ENCODE results near the gene RASSF6. TPM values are rescaled to one million over a fixed set of nuclear protein-coding genes. Genes with fewer than 3 reads are reported as not detected.
A peak's percentile ranks its signal among the peaks of the same experiment; 100 is the strongest.
"Not testable (repeated sequence)": the region's sequence is repeated elsewhere in the genome, so short reads cannot be mapped to it uniquely, and the experiment has no call there.

Gene RASSF6
- total RNA-seq, 4 donors from 2014 or later: 6.0 to 15.6 (median 13.5) TPM

DNA sequence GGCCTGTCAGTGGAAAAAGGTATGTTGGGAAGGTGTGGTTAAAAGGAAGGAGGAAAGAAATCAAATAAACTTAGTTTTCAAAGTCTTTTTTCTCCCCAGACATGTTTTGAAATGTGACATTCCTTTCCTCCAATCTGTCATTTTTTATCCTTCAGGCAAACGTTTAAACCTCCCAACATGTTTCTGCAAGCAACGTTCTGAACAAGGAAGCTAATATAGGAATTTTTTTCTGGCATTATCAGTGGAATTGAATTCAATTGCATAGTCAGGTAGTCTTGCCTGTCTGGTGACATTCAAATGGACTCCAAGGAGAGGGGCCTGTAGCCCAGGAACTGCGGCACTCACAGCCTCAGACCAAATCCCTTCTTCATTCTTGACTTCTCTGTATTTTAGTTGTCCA is 30.0 kb upstream of the RASSF6 start:
- Histone ChIP-seq H3K4me1 (peaks cover 11% of the 10 kb centered on the region), H3K27ac (peak overlapping the region; percentile 68), H3K4me3 (no peak overlapping the region), H3K27me3 (no peaks in the 10 kb centered on the region), H3K36me3 (no peaks in the 10 kb centered on the region), H3K9me3 (no peaks in the 10 kb centered on the region)
- no peak for TF ChIP-seq POLR2AphosphoS5 (IDR thresholded peaks at IDR 0.05)
- TF ChIP-seq POLR2A (IDR thresholded peaks at IDR 0.05): no peak
- no peak for TF ChIP-seq EP300 (IDR thresholded peaks at IDR 0.05)
- TF ChIP-seq, protein P1, sequence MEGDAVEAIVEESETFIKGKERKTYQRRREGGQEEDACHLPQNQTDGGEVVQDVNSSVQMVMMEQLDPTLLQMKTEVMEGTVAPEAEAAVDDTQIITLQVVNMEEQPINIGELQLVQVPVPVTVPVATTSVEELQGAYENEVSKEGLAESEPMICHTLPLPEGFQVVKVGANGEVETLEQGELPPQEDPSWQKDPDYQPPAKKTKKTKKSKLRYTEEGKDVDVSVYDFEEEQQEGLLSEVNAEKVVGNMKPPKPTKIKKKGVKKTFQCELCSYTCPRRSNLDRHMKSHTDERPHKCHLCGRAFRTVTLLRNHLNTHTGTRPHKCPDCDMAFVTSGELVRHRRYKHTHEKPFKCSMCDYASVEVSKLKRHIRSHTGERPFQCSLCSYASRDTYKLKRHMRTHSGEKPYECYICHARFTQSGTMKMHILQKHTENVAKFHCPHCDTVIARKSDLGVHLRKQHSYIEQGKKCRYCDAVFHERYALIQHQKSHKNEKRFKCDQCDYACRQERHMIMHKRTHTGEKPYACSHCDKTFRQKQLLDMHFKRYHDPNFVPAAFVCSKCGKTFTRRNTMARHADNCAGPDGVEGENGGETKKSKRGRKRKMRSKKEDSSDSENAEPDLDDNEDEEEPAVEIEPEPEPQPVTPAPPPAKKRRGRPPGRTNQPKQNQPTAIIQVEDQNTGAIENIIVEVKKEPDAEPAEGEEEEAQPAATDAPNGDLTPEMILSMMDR (IDR thresholded peaks at IDR 0.05): no peak
- DNase-seq (ENCODE audit: low spot score in 2 of 2): no peak
- 39% methylated on average over 3 of the region's 3 CpGs for WGBS

DNA sequence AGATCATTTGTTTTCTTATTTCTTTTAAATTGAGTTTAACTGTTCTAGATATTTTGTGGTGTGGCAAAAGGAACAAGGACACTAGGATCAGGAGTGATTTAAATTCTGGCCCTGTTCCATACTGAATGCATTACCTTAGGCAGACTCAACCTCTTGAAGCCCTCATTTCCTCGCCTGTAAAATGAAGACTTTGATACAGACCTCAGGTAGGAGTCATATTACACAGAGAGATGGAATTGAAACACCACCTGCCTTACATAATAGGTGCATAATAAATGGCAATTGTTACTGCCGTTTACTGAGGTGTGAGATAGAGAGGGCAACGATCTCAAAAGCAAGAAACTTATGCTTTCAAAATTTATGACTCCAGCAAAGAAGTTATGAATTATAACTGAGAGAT is 28.2 kb upstream of the RASSF6 start:
- Histone ChIP-seq H3K4me1 (peaks cover 11% of the 10 kb centered on the region), H3K27ac (no peak overlapping the region), H3K4me3 (no peak overlapping the region), H3K27me3 (no peaks in the 10 kb centered on the region), H3K36me3 (no peaks in the 10 kb centered on the region), H3K9me3 (no peaks in the 10 kb centered on the region)
- no peak for DNase-seq (ENCODE audit: low spot score in 2 of 2)
- TF ChIP-seq POLR2A (IDR thresholded peaks at IDR 0.05) (no peak), POLR2AphosphoS5 (IDR thresholded peaks at IDR 0.05) (no peak), EP300 (IDR thresholded peaks at IDR 0.05) (no peak)
- TF ChIP-seq, protein P1 (IDR thresholded peaks at IDR 0.05): no peak
- 73% methylated on average over 3 of the region's 3 CpGs for WGBS

DNA sequence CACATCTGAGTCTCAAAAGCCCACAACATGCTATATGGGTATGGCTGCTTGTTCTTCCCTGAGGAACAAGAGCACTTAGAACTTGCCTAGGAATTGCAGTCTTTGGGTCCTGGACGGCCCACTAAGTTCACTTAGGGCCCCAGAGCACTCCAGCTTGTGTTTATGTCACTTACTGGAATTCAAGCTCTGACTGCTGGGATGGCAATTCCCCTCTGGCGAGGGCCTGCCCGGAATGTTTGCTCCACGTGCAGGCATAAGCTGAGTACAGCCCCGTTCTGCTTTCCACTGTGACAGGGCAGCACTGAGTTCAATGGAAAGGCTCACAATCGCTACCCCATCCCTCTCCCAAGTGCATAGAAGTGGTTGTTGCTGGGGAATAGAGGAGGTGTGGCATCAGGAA is 25.9 kb upstream of the RASSF6 start:
- 79% methylated on average over 2 of the region's 6 CpGs for WGBS

DNA sequence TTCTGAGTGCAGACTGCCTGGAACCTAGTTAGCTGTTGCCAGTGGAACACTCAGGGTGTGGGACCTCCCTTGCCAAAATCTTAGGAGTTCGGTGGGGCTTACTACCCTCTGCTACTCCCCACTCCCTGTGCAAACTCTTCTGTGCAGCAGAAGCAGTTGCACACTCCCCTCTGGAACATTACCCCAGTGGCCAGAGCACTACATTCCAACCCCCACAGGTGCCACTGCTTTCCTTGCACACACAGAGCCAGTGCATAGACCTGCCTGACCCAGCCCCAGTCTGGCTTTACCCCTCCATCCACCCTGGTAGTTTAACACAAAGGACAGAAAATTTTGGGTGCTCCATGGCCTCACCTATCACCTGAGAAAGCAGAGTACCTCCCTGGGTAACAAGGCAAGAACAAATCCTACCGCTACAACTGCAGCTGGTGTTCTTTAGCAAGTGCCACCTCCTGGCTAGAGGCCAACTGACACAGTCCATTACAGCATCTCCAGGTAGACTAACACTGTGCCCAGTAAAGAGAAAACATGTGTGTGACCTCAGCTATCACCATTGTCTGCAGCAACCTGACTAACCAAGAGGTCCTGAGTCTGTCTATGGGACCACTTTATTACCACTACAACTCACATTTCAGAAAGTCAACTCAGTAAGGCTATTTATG is 11.5 kb upstream of the RASSF6 start:
- TF ChIP-seq EP300 (IDR thresholded peaks at IDR 0.05) (no peak), POLR2A (IDR thresholded peaks at IDR 0.05) (no peak), POLR2AphosphoS5 (IDR thresholded peaks at IDR 0.05) (no peak)
- TF ChIP-seq, protein P1 (IDR thresholded peaks at IDR 0.05): no peak
- DNase-seq (ENCODE audit: low spot score in 2 of 2): no peak
- Histone ChIP-seq H3K36me3 (no peaks in the 10 kb centered on the region), H3K4me1 (no peaks in the 10 kb centered on the region), H3K9me3 (no peaks in the 10 kb centered on the region), H3K27ac (no peak overlapping the region), H3K27me3 (peaks cover 3% of the 10 kb centered on the region), H3K4me3 (no peak overlapping the region)
- WGBS: no CpG with 5 or more reads among the region's 2 CpGs

More for the DNA sequence above, 25.9 kb upstream of the RASSF6 start:
- Histone ChIP-seq H3K4me1 (peaks cover 5% of the 10 kb centered on the region), H3K27ac (no peak overlapping the region), H3K27me3 (no peaks in the 10 kb centered on the region), H3K9me3 (no peaks in the 10 kb centered on the region), H3K36me3 (no peaks in the 10 kb centered on the region), H3K4me3 (no peak overlapping the region)
- no peak for DNase-seq (ENCODE audit: low spot score in 2 of 2)
- TF ChIP-seq POLR2AphosphoS5 (IDR thresholded peaks at IDR 0.05) (no peak), POLR2A (IDR thresholded peaks at IDR 0.05) (no peak), EP300 (IDR thresholded peaks at IDR 0.05) (no peak)
- TF ChIP-seq, protein P1 (IDR thresholded peaks at IDR 0.05): no peak

DNA sequence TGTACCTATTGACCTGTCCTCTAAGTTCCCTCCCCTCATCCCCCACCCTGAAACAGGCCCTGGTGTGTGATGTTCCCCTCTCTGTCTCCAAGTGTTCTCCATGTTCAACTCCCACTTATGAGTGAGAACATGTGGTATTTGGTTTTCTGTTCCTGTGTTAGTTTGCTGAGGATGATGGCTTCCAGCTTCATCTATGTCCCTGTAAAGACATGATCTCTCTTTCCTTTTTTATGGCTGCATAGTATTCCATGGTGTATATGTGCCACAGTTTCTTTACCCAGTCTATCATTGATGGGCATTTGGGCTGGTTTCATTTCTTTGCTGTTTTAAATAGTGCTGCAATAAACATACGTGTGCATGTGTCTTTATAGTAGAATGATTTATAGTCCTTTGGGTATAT is 8.6 kb upstream of the RASSF6 start:
- H3K4me3 ChIP-seq; H3K36me3 ChIP-seq; H3K9me3 ChIP-seq; H3K4me1 ChIP-seq; DNase-seq (ENCODE audit: low spot score in 2 of 2); H3K27me3 ChIP-seq; H3K27ac ChIP-seq: not testable (repeated sequence)
- 71% methylated on average over 1 of the region's 1 CpG for WGBS

DNA sequence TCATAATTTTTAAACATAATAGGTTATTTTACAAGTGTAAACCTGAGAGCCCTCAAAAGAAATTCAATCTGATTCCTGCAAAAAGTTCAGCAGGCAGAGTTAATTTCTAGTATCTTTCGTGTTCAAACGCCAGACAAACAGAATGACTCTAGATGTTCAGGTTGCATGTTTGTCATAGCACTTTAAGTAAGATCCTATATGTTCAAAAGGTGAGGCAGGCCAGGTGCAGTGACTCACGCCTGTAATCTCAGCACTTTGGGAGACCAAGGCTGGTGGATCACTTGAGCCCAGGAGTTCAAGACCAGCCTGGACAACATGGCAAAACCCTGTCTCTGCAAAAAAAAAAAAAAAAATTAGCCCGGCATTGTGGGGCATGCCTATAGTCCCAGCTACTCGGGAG is 1.1 kb upstream of the RASSF6 start:
- WGBS: 80% methylated on average over 5 of the region's 5 CpGs
- no peak for DNase-seq (ENCODE audit: low spot score in 2 of 2)
- H3K27ac ChIP-seq: no peak overlapping the region

More for the DNA sequence above, 1.1 kb upstream of the RASSF6 start:
- no peak overlapping the region for H3K4me3 ChIP-seq
- no peak for TF ChIP-seq EP300 (IDR thresholded peaks at IDR 0.05)
- peaks cover 6% of the 10 kb centered on the region for H3K4me1 ChIP-seq
- H3K27me3 ChIP-seq: peaks cover 5% of the 10 kb centered on the region
- no peaks in the 10 kb centered on the region for H3K36me3 ChIP-seq
- H3K9me3 ChIP-seq: no peaks in the 10 kb centered on the region
